GM12878 (cell line): ENCODE measurements around the gene PRRT1B. TPM values are rescaled to one million over a fixed set of nuclear protein-coding genes. Genes with fewer than 3 reads are reported as not detected.

Experiments used
- BRCA1 ChIP-seq: IDR thresholded peaks from 2 replicates; pipeline ENCODE4 v1.6.1; 2011; ENCODE audit warnings: low read depth, low read length, improper control_type of control experiment
- CREM ChIP-seq: IDR thresholded peaks from 2 replicates; pipeline ENCODE4 v1.6.1; 2014; ENCODE audit warnings: antibody characterized with exemption, low read depth
- EZH2 ChIP-seq: IDR thresholded peaks from 2 replicates; pipeline ENCODE4 v1.6.1; 2012; ENCODE audit warnings: low read depth, mild to moderate bottlenecking, control low read depth, inconsistent platforms, low read length, borderline replicate concordance; ENCODE audit not compliant: control insufficient read depth
- RBBP5 ChIP-seq: fragments of 200-600 bp; sonication (generic); conservative IDR thresholded peaks from 2 replicates; pipeline ENCODE4 v1.6.1; 2016
- SMC3 ChIP-seq: IDR thresholded peaks from 2 replicates; pipeline ENCODE4 v1.6.1; 2011; ENCODE audit warnings: low read length, improper control_type of control experiment, borderline replicate concordance
- TBL1XR1 ChIP-seq: IDR thresholded peaks from 2 replicates; pipeline ENCODE4 v1.6.1; 2012; ENCODE audit warnings: low read depth, low read length, improper control_type of control experiment
- polyA plus RNA-seq, 11 experiments: library from polyadenylated mRNA; depleted of rRNA in 4 of 11; unstranded in 6 of 11; stranded (reverse) in 5 of 11; fragments of >200 nt; fragmentation: Nextera tagmentation in 4 of 11; fragmentation: Illumina TruSeq in 1 of 11; extraction: Ambion mirVana in 4 of 11; extraction: Trizol in 1 of 11; gene quantifications; 1 replicate in 1 of 11; 2 replicates in 10 of 11; pipeline versions ENCODE4 v1.2.1 to v1.2.3, GENCODE V29; 2011 to 2016; ENCODE audit warnings: inconsistent platforms in 2 of 11, missing spikeins in 2 of 11, low read depth in 1 of 11
- total RNA-seq, 4 experiments: library from RNA; depleted of rRNA in 3 of 4; stranded (reverse); fragments of >200 nt in 3 of 4; fragmentation: Illumina TruSeq in 1 of 4; extraction: Trizol in 1 of 4; gene quantifications; 2 replicates each; pipeline versions ENCODE4 v1.2.1 to v1.2.3, GENCODE V29; 2013 to 2021
- TF ChIP-seq, protein P1 (sequence below): IDR thresholded peaks from 2 replicates; pipeline ENCODE4 v1.6.1; 2011; ENCODE audit warnings: borderline replicate concordance, low read depth, mild to moderate bottlenecking, moderate library complexity, low read length; ENCODE audit not compliant: insufficient read depth, poor library complexity, severe bottlenecking
- TF ChIP-seq, protein P2 (sequence below), 3 experiments: IDR thresholded peaks in 2 of 3; conservative IDR thresholded peaks in 1 of 3; 2 replicates each; pipeline ENCODE4 v1.5.1; 2011; ENCODE audit warnings: low read depth in 3 of 3, low read length in 3 of 3, mild to moderate bottlenecking in 3 of 3, control low read depth in 2 of 3, moderate library complexity in 2 of 3, inconsistent platforms in 1 of 3, mixed read lengths in 1 of 3; ENCODE audit not compliant: control insufficient read depth in 2 of 3, insufficient read depth in 1 of 3; ENCODE audit errors: extremely low read depth in 1 of 3
- TF ChIP-seq, protein P3 (sequence below): fragments of 450-650 bp; IDR thresholded peaks from 2 replicates; pipeline ENCODE4 v1.6.1; 2018; ENCODE audit warnings: mild to moderate bottlenecking, low read depth, moderate library complexity; ENCODE audit not compliant: partially characterized antibody

The PRRT1B gene
- total and polyA plus RNA-seq, 10 of the 15 experiments (the other 5 are each of a cell fraction or from before 2014, with no cell fraction given) = not detected

DNA sequence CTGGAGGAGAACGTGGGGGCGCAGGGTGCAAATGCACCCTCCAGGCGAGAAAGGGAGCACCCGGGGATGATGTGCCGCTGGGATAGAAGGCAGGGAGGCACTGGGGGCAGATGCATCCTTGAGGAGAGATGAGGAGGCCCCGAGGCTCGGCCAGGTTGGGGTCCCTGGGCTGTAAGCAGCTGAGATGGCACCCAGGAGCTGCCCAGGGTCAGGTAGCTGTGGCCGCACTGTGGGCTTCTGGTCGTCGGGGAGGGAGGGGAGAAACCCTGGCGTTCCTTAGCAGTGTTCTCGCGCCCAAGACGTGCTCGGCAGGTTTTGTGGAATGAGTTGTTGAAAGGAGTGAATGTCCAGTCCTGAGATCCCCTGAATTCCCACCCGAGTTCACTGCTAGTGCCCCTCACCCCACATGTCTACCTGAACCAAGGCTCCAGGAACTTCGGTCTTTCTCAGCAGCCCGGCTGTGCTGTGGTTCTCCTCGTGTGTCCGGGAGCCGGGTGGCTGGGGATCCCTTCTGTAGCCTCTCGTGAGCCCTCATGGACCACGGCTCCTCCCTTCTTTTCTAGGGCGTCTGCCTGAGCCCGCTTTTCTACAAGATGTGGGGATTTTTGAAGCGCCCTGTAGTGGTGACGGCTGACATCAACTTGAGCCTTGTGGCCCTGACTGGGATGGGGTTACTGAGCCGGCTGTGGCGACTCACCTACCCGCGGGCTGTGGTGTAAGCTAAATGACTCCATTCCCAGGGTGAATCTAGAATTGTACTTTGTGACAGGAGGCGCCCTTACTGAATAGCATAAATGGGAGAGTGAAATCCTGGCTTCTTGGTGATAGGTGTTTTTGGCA lies 41.5 kb upstream of the PRRT1B start (continued):
- TF ChIP-seq, protein P1, sequence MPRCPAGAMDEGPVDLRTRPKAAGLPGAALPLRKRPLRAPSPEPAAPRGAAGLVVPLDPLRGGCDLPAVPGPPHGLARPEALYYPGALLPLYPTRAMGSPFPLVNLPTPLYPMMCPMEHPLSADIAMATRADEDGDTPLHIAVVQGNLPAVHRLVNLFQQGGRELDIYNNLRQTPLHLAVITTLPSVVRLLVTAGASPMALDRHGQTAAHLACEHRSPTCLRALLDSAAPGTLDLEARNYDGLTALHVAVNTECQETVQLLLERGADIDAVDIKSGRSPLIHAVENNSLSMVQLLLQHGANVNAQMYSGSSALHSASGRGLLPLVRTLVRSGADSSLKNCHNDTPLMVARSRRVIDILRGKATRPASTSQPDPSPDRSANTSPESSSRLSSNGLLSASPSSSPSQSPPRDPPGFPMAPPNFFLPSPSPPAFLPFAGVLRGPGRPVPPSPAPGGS = no peak
- TF ChIP-seq EZH2 (no peak), TBL1XR1 (no peak), CREM (0 out of 2 replicates have a peak, but pooled peaks have one; percentile 14), SMC3 (no peak; the same call in 1 of the 2 replicates), BRCA1 (no peak), RBBP5 (no peak)
- TF ChIP-seq, protein P2, sequence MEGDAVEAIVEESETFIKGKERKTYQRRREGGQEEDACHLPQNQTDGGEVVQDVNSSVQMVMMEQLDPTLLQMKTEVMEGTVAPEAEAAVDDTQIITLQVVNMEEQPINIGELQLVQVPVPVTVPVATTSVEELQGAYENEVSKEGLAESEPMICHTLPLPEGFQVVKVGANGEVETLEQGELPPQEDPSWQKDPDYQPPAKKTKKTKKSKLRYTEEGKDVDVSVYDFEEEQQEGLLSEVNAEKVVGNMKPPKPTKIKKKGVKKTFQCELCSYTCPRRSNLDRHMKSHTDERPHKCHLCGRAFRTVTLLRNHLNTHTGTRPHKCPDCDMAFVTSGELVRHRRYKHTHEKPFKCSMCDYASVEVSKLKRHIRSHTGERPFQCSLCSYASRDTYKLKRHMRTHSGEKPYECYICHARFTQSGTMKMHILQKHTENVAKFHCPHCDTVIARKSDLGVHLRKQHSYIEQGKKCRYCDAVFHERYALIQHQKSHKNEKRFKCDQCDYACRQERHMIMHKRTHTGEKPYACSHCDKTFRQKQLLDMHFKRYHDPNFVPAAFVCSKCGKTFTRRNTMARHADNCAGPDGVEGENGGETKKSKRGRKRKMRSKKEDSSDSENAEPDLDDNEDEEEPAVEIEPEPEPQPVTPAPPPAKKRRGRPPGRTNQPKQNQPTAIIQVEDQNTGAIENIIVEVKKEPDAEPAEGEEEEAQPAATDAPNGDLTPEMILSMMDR (IDR thresholded peaks at IDR 0.05 in 2 of 3, conservative IDR thresholded peaks at IDR 0.05 in 1 of 3; ENCODE audit: control insufficient read depth in 2 of 3, extremely low read depth in 1 of 3, insufficient read depth in 1 of 3, low read depth in 3 of 3, low read length in 3 of 3) = peak in 1 of 3 experiments; percentile 14; a peak in 1 of 6 replicates
- TF ChIP-seq, protein P3, sequence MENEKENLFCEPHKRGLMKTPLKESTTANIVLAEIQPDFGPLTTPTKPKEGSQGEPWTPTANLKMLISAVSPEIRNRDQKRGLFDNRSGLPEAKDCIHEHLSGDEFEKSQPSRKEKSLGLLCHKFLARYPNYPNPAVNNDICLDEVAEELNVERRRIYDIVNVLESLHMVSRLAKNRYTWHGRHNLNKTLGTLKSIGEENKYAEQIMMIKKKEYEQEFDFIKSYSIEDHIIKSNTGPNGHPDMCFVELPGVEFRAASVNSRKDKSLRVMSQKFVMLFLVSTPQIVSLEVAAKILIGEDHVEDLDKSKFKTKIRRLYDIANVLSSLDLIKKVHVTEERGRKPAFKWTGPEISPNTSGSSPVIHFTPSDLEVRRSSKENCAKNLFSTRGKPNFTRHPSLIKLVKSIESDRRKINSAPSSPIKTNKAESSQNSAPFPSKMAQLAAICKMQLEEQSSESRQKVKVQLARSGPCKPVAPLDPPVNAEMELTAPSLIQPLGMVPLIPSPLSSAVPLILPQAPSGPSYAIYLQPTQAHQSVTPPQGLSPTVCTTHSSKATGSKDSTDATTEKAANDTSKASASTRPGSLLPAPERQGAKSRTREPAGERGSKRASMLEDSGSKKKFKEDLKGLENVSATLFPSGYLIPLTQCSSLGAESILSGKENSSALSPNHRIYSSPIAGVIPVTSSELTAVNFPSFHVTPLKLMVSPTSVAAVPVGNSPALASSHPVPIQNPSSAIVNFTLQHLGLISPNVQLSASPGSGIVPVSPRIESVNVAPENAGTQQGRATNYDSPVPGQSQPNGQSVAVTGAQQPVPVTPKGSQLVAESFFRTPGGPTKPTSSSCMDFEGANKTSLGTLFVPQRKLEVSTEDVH = no peak
- TF ChIP-seq, all 136 proteins: peak for 6
